GM18499 (cell line): ENCODE measurements around the gene OR10K1.

Experiments used
- ATAC-seq: cut with Tn5 transposase; IDR thresholded peaks from one replicate; pipeline ENCODE4 v1.9.1; 2021; ENCODE audit warnings: moderate number of reproducible peaks; ENCODE audit not compliant: insufficient read depth, unreplicated experiment

OR10K1 gene

GRCh38 chr1:158516966-158517365 lies 55.3 kb downstream of the OR10K1 start:
- ATAC-seq = no peak
